AG04450 (cell line): ENCODE measurements around the gene THAP2. TPM values are rescaled to one million over a fixed set of nuclear protein-coding genes. Genes with fewer than 3 reads are reported as not detected.
"Not testable (repeated sequence)": the region's sequence is repeated elsewhere in the genome, so short reads cannot be mapped to it uniquely, and the experiment has no call there.

Source experiments
- CTCF ChIA-PET: fragments of 300-600, 350-600 bp; formaldehyde crosslinking; extraction: SDS; loops from one replicate; lab custom pipeline; 2022; ENCODE audit warnings: antibody characterized with exemption, inconsistent platforms; lab: Charles Lee
- POLR2A ChIA-PET: fragments of 350-600 bp; formaldehyde crosslinking; extraction: SDS; loops from one replicate; lab custom pipeline; 2021; ENCODE audit warnings: antibody characterized with exemption, inconsistent platforms; lab: Yijun Ruan, JAX
- DNase-seq: peaks from one replicate; pipeline ENCODE4 v3.0.0-alpha.2; 2011; ENCODE audit warnings: low read depth, low spot score
- H3K27ac ChIP-seq: one replicate; pipeline ENCODE4 v1.5.1; 2012; ENCODE audit warnings: low read depth, low read length, control low read depth
- H3K27me3 ChIP-seq: one replicate; pipeline ENCODE4 v1.6.0; 2012; ENCODE audit warnings: low read length; ENCODE audit not compliant: control insufficient read depth, insufficient read depth
- H3K4me3 ChIP-seq: 2 replicates; pipeline ENCODE4 v1.5.1; 2011; ENCODE audit warnings: mild to moderate bottlenecking, low read depth, low read length, control low read depth
- H3K9me3 ChIP-seq: 2 replicates; pipeline ENCODE4 v1.5.1; 2012; ENCODE audit warnings: low read length; ENCODE audit not compliant: control insufficient read depth, insufficient read depth
- CTCF ChIP-seq: IDR thresholded peaks from 2 replicates; pipeline ENCODE4 v1.5.1; 2011; ENCODE audit warnings: low read depth, low read length, control low read depth, inconsistent platforms
- polyA plus RNA-seq: library from polyadenylated mRNA; depleted of rRNA; stranded (reverse); fragments of >200 nt; gene quantifications from 2 replicates; pipeline ENCODE4 v1.2.3, GENCODE V29; 2011

The THAP2 gene
- polyA plus RNA-seq, 1 experiment, result 6.1 TPM

DNA sequence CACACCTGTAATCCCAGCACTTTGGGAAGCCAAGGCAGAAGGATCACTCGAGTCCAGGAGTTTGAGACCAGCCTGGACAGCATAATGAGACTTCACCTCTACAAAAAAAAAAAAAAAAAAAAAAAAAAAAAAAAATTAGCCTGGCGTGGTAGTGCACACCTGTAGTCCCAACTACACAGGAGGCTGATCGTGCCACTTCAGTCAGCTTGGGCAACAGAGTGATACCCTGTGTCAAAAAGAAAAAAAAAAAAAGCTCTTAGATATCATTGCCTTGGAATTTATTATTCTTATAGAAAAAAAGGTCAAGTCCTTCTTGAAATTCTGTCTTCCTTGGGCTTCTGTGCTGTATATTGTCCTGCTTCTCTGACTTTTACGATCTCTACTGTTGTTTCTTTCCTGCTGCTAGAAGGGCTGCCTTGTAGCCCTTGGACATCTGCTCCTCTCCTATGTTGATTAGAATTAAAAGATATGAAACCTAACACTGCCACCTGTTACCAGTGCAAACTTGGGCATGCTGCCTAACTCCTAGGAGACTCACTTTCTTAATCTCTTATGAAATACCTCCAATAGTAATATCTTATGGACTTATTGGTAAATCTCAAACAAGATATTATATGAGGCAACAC is 27.5 kb downstream of the THAP2 start:
- H3K27ac ChIP-seq, result no peak overlapping the region
- DNase-seq, result no peak
- no peaks in the 10 kb centered on the region for H3K27me3 ChIP-seq
- no peaks in the 10 kb centered on the region for H3K9me3 ChIP-seq
- CTCF ChIA-PET, result no interaction called here
- no peak for TF ChIP-seq CTCF
- POLR2A ChIA-PET, result interaction anchor here (0.6 kb wide), 1 partner anchor 29 kb away, joined by 3 read pairs; no protein-coding TSS in a partner anchor
- no peak overlapping the region for H3K4me3 ChIP-seq

GRCh38 chr12:71693126-71693525 is 29.0 kb downstream of the THAP2 start:
- no peak overlapping the region for H3K27ac ChIP-seq
- DNase-seq, result no peak
- H3K9me3 ChIP-seq, result no peaks in the 10 kb centered on the region
- ChIA-PET POLR2A (no interaction called here), CTCF (interaction anchor here (1.2 kb wide), 1 partner anchor 301 kb away, joined by 3 read pairs; no protein-coding TSS in a partner anchor)
- H3K4me3 ChIP-seq, result no peak overlapping the region
- no peaks in the 10 kb centered on the region for H3K27me3 ChIP-seq
- no peak for TF ChIP-seq CTCF

DNA sequence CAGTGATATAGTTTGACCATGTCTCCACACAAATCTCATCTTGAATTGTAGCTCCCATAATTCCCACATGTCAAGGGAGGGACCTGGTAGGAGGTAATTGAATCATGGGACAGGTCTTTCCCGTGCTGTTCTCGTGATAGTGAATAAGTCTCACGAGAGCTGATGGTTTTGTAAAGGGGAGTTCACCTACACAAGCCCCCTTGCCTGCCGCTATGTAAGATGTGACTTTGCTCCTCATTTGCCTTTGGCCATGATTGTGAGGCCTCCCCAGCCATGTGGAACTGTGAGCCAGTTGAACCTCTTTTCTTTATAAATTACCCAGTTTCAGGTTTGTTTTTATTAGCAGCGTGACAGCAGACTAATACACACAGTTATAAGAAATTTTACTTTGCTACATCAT is 29.6 kb downstream of the THAP2 start:
- H3K4me3 ChIP-seq, H3K27ac ChIP-seq, H3K9me3 ChIP-seq, POLR2A ChIA-PET, H3K27me3 ChIP-seq, DNase-seq: not testable (repeated sequence)
- CTCF ChIA-PET, result interaction anchor here (1.2 kb wide), 1 partner anchor 301 kb away, joined by 3 read pairs; no protein-coding TSS in a partner anchor

DNA sequence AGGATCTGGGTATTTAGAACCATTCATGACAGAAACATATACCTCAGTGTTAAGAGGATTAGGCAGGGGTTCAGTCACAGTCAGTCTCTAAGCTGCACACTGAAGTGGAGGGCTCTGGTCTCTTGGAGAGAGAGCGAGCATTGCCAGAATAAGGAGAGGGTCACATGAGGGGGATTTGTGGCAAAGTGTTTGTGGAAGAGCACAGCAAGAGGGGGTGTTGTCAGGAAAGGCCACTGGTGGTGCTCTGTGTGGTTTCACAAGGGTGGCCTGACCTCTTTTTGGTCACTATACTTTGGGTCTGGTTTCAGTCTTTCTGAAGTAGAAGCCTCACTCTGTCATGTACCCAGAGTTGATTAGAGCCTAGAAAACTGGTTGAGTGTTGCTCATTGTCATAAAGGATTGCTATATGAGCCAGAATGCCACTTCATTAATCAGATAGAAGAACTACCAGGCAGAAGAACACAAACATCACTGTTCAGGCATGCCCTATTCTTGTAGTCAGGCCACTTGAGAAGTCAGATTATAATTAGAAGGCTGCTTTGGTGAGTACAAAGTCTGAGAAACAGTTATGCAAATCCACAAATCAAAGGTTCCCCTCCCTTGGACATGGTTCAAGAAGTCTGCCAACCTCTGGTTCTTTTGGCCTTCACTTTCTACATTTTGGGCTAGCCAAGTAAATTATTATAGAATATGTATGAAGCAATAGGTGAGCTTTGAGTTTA is 30.2 kb downstream of the THAP2 start:
- Histone ChIP-seq H3K9me3 (no peaks in the 10 kb centered on the region), H3K27me3 (no peaks in the 10 kb centered on the region), H3K4me3 (no peak overlapping the region), H3K27ac (no peak overlapping the region)
- TF ChIP-seq CTCF, result no peak
- POLR2A ChIA-PET, result no interaction called here
- no peak for DNase-seq
- CTCF ChIA-PET, result interaction anchor here (1.2 kb wide), 1 partner anchor 302 kb away, joined by 3 read pairs; no protein-coding TSS in a partner anchor

DNA sequence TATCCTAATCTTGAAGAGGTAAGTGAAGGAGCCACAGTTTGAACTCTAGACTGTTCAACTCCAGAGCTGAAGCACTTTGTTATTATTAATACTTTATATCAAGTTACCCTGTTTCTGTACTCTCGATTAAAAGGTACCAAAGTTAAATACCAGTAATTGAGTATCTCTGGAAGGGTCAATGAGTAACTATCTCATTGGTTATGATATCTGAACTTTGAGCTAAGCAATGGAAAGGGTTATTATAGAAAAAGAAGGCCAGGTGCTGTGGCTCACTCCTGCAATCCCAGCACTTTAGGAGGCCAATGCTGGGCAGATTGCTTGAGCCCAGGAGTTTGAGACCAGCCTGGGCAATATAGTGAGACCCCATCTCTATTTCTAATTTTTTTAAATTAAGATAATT is 31.7 kb downstream of the THAP2 start:
- no peak for TF ChIP-seq CTCF
- H3K27ac ChIP-seq, result no peak overlapping the region
- no peak for DNase-seq
- H3K4me3 ChIP-seq, result no peak overlapping the region
- H3K9me3 ChIP-seq, result no peaks in the 10 kb centered on the region
- no peaks in the 10 kb centered on the region for H3K27me3 ChIP-seq
- ChIA-PET POLR2A (no interaction called here), CTCF (interaction anchor here (1.8 kb wide), 1 partner anchor 51 kb away, joined by 4 read pairs; no protein-coding TSS in a partner anchor)

GRCh38 chr12:71702181-71702580 is 38.1 kb downstream of the THAP2 start:
- H3K9me3 ChIP-seq, CTCF ChIA-PET, H3K27ac ChIP-seq, POLR2A ChIA-PET, H3K27me3 ChIP-seq, DNase-seq, H3K4me3 ChIP-seq: not testable (repeated sequence)
